GM19025 (cell line): ENCODE results near the gene OR11G2.
"Not testable (repeated sequence)": the region's sequence is repeated elsewhere in the genome, so short reads cannot be mapped to it uniquely, and the experiment has no call there.

Source experiments
- ATAC-seq: cut with Tn5 transposase; IDR thresholded peaks from one replicate; pipeline ENCODE4 v1.9.1; 2021; ENCODE audit warnings: mild to moderate bottlenecking, low read depth, moderate library complexity; ENCODE audit not compliant: unreplicated experiment

Gene OR11G2, protein sequence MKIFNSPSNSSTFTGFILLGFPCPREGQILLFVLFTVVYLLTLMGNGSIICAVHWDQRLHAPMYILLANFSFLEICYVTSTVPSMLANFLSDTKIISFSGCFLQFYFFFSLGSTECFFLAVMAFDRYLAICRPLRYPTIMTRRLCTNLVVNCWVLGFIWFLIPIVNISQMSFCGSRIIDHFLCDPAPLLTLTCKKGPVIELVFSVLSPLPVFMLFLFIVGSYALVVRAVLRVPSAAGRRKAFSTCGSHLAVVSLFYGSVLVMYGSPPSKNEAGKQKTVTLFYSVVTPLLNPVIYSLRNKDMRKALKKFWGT

DNA sequence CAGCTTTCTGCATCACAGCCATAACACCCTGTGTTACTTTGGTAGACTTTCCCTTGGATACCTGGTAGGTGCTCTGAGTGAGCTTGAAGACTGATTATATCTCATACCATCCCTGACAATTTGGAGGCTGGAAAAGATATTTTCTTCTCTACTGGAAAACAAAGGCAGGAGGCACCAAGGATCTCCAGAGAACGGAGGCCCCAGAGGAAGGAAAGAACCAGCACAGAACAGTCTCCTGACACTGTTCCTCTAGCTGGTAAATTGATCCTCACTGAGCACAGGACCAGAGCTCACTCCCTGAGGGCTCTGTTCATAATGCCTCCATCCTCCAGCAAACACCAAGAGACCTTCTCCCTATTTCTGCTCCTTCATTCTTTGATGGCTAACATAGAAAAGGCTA is at the start of gene OR11G2:
Gene OR11G2 (plus strand): TSS at position 301 of the 400 bp plus-strand sequence. CDS start 6,542 bp downstream, outside the sequence.
- no peak for ATAC-seq

DNA sequence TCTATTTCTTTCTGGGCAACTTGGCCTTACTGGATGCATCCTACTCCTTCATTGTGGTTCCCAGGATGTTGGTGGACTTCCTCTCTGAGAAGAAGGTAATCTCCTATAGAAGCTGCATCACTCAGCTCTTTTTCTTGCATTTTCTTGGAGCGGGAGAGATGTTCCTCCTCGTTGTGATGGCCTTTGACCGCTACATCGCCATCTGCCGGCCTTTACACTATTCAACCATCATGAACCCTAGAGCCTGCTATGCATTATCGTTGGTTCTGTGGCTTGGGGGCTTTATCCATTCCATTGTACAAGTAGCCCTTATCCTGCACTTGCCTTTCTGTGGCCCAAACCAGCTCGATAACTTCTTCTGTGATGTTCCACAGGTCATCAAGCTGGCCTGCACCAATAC is 46.8 kb upstream of the OR11G2 start:
- ATAC-seq: no peak

DNA sequence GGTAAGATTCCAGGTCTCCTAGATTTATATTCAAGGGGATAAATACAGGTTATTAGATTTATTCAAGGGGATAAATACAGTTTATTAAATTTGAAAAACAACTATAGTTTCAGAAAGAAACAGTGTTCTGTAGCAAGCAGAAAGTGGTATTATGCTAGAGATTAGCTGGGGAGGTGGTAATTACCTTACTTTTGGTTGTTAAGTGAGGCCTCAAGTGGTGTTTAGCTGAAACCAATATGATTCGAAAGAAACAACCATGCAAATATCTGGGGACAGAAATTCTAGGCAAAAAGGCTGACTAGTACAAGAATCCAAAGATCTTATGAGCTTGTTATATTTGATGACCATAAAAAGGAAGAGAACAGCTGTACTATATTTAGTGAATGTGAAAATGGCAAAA is 45.9 kb upstream of the OR11G2 start:
- ATAC-seq: no peak

DNA sequence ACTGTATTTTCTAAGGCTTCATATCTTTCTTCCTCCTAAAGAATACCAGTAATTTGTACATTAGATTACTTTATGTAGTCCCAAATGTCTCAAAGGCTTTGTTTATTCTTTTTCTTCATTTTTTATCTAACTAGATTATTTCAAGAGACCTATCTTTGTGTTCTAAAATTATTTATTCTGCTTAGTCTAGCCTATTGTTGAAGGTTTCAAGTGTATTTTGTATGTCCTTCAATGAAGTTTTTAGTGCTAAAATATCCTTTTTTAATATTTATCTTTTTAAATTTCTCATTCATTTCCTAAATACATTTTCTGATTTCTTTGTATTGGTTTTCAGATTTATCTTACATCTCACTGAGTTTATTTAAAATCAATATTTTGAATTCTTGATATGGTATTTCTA is 26.2 kb upstream of the OR11G2 start:
- ATAC-seq: no peak

DNA sequence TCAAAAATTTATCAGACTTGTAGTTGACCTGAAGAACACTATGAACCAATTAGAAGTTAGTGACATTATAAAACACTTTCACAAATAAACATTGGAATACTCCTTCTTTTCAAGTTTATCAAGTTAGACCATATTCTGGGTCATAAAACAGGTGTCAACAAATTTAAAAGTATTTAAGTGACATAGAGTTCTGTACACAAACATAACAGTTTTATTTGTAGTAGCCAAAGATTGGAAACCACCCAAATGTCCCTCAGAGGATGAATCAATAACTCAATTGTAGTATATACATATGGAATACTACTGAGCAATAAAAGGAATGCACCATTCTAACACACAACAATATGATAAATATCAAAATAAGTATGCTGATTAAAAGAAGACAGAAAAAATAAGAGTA is 23.6 kb upstream of the OR11G2 start:
- ATAC-seq: no peak

DNA sequence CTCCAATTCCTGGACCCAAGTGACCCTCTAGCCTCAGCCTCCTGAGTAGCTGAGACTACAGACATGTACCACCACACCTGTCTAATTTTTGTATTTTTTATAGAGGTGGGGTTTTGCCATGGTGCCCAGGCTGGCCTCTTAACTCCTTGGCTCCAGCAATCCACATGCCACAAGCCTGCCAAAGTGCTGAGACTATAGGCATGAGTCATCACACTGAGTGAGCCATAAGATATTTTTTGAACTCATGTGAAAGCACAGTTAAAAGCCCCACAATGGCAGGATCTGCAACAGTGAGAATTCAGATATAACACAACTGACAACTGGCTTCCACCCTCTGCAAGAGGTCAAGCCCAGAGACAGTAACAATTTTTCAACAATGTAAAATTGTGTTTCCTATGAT is 20.8 kb upstream of the OR11G2 start:
- not testable (repeated sequence) for ATAC-seq

DNA sequence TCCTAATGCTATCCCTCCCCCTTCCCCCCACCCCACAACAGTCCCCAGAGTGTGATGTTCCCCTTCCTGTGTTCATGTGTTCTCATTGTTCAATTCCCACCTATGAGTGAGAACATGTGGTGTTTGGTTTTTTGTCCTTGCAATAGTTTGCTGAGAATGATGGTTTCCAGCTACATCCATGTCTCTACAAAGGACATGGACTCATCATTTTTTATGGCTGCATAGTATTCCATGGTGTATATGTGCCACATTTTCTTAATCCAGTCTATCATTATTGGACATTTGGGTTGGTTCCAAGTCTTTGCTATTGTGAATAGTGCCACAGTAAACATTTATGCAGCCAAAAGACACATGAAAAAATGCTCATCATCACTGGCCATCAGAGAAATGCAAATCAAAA is 16.5 kb upstream of the OR11G2 start:
- ATAC-seq: not testable (repeated sequence)

DNA sequence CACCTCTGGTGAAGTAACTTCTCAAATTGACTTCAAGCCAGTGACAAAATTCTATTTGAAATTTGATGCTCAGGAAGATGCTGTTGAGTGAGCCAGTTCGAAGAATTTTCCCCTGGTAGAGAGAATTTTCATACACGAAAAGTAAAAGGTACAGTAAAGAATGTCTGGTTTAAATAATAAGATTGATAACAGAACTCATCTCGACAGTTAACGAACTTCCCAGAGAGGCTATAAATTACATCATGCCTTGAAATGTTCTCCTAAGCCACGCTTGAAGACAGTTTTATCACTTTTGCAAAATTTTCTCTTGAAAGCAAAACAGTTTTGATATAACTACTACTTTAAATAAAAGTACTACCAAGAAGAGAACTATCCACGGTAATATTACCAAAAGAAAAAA is 14.4 kb upstream of the OR11G2 start:
- no peak for ATAC-seq

DNA sequence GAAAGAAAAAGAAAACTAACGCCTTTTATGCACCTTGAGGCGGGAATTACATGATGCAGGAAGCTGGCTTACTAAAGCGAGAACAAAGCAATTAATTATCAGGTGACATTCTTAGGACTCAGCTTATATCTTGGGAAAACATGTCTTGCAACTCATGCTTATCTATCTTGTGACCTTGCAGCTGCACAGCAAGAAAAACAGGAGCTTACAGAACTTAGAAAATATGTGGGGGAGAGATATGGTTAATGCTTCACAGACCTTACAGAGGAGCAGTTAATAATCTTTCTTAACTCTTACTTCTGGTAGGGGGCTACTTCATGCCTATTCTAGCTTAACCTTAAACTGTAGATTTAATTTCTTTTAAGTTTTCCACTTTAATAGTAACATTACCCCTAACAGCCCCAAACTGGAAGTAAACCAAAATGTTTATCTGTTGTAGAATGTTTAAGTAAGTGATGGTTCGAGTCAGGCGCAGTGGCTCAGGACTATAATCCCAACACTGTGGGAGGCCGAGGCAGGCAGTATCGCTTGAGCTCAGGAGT is 13.2 kb upstream of the OR11G2 start:
- ATAC-seq: no peak

DNA sequence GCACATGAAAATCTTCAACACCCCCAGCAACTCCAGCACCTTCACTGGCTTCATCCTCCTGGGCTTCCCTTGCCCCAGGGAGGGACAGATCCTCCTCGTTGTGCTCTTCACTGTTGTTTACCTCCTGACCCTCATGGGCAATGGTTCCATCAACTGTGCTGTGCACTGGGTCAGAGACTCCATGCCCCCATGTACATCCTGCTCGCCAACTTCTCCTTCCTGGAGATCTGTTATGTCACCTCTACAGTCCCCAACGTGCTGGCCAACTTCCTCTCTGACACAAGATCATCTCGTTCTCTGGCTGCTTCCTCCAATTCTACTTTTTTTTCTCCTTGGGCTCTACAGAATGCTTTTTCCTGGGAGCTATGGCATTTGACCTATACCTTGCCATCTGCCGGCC is 11.5 kb upstream of the OR11G2 start:
- no peak for ATAC-seq

DNA sequence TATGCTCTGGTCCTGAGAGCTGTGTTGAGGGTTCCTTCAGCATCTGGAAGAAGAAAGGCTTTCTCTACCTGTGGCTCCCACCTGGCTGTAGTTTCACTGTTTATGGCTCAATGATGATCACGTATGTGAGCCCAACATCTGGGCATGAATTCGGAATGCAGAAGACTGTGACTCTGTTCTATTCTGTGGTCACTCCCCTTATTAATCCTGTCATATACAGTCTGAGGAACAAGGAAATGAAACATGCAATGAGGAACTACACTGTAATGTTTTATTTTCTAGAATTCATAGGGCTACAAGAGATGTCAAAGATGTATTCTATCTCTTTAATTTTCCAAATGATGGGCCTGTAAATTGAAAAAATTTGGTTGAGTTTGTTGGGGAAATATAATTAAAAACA is 10.8 kb upstream of the OR11G2 start:
- ATAC-seq: no peak

DNA sequence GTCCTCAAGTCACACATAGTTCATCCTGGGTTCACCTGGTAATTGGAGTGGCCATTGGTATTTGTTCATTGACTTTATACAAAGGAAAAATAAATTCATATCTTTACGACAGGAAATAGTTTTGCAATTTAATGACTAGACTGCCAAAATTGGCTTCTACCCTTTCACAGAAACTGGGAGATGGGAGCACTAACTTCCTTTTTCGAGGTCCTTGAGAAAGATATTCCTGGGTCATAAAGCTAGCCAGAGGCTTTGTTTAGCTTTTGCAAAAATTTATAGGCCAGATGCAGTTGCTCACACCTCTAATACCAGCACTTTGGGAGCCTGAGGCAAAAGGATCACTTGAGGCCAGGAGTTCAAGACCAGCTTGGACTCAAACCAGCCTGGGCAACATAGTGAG is 10.2 kb upstream of the OR11G2 start:
- ATAC-seq: no peak

DNA sequence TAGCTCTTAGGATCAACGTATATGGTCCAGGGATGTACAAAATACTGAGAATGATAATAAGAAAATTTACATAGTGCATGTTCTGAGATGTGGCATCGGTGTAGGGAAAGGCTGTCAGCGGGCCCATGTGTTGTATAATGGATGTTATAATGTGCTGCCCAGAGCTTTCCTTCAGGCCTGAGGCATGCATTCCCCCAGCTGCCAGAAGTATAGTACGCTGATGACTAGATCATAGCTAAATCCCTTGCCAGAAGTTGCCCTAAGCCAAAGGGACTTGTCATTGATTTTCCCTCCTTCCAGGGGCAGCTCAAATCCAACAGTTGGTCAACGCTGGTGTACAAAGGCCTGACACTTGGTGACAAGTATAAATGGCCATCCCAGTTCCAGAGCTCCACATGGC is 6.5 kb upstream of the OR11G2 start:
- ATAC-seq: no peak

DNA sequence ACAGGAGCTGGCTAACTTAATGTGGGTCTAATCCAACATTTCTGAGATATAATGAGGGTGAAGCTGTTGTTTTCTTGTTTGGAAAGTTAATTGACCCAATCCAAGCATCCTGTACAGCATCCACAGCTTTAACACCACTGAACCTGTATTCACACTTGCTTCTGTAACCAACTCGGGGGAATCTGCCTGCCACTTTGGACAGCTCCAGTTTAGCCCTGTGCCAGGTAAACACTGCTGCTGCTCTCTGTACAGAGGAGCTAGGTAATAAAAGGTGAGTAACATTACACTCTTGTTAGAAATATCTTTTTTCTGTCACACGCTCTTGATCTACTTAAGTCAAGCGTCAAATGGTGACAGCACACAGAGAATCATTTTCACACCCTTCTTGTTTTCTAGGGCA is 700 bp downstream of the OR11G2 start:
- ATAC-seq: no peak

DNA sequence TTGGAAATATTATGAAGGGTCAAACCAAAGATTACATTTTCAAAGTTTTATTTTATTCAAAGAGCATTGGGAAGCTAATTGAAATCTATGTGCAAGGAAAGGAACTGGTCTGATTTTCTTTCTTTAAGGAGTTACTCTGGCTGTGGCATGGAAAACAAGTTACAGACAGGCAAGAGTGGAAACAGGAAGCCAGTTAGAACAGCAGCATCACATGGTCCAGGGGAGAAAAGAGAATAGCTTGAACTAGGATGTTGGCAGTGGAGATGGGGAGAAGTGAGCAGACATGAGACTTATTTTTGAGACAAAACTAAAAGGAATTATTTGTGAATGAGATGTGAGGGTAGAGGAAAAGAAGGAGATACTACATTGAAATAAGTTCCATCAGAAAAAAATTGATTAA is 3.4 kb downstream of the OR11G2 start:
- no peak for ATAC-seq

DNA sequence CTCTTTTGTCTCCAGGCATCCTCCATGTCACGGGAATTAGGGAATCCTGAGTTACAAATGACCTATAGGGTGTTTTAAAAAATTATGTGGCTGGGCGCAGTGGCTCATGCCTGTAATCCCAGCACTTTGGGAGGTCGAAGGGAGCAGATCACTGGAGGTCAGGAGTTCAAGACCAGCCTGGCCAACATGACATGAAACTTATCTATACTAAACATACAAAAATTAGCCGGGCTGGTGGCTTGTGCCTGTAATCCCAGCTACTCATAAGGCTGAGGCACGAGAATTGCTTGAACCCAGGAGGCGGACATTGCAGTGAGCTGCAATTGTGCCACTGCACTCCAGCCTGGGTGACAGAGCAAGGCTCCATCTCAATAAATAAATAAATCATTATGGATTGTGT is 4.5 kb downstream of the OR11G2 start:
- ATAC-seq: not testable (repeated sequence)

DNA sequence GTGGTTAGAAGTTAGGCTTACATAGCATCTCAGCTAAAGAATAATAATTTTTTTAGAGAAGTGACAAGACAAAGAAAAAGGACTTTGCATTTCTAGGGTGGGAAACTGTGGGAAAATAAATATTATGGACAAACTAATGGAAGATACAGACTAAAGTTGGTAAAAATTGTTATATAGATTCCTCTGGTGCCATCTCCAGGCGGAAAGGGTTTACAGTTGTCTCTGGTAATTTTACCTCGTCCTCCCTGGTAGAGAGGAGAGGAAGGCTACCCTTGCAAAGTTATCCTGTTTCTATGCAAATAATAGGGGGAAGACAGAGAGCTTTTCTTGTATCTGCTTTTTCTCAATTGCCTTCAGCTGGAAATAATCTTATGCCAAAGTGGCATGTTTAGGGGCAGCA is 5.2 kb downstream of the OR11G2 start:
- ATAC-seq: no peak

DNA sequence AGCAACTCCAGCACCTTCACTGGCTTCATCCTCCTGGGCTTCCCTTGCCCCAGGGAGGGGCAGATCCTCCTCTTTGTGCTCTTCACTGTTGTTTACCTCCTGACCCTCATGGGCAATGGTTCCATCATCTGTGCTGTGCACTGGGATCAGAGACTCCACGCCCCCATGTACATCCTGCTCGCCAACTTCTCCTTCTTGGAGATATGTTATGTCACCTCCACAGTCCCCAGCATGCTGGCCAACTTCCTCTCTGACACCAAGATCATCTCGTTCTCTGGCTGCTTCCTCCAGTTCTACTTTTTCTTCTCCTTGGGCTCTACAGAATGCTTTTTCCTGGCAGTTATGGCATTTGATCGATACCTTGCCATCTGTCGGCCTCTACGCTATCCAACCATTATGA is 6.8 kb downstream of the OR11G2 start:
- ATAC-seq: no peak

DNA sequence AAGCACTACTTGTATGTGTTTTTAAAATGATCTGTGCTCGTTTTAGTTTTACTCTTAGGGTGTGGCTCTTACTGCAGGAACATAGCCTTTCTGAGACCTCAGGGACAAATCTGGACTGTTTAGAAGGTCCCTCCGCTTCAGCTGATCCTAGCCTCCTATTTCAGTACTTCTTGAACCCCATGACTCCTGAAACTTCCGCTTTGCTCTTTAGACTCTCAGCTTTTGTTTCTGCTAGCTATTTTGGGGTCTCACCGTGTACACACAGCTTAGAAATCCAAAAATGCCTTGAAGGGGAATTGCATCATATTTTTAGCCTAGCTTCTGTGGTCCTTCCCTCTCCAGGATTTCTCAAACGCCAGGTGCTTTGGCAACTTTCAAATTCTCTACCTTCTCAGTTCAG is 8.3 kb downstream of the OR11G2 start:
- no peak for ATAC-seq

DNA sequence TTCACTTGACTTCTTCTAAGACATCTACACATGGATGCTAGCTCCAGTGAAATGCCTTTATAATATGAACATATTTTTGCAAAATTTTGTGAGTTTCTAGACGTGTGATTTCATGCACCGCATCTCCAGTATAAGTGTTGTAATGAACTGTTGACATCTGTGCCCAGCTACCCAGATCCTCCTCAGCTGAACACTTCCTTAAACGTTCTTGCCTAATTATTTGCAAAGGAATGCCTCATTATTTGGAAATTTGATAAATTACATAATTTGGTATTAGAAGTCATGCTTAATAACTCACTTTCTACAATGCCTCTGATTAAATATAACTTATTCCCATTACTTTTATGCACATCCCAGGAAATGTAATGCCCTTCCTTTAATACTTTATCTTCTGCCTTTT is 14.0 kb downstream of the OR11G2 start:
- no peak for ATAC-seq

DNA sequence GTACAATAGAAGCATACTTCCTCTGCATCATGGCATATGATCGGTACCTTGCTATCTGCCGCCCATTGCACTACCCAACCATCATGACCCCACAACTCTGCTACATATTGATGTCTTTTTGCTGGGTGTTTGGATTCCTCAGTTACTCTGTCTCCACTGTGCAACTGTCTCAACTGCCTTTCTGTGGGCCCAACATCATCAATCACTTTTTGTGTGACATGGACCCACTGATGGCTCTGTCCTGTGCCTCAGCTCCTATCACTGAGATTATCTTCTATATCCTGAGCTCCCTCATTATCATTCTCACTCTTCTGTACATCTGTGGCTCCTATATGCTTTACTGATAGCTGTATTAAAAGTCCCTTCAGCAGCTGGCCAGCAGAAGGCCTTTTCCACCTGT is 18.9 kb downstream of the OR11G2 start:
- no peak for ATAC-seq

DNA sequence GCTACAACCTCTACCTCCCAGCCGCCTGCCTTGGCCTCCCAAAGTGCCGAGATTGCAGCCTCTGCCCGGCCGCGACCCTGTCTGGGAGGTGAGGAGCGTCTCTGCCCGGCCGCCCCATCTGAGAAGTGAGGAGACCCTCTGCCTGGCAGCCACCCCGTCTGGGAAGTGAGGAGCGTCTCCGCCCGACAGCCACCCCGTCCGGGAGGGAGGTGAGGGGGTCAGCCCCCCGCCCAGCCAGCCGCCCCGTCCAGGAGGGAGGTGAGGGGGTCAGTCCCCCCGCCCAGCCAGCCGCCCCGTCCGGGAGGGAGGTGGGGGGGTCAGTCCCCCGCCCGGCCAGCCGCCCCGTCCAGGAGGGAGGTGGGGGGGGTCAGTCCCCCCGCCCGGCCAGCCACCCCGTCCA is 21.7 kb downstream of the OR11G2 start:
- ATAC-seq: not testable (repeated sequence)

DNA sequence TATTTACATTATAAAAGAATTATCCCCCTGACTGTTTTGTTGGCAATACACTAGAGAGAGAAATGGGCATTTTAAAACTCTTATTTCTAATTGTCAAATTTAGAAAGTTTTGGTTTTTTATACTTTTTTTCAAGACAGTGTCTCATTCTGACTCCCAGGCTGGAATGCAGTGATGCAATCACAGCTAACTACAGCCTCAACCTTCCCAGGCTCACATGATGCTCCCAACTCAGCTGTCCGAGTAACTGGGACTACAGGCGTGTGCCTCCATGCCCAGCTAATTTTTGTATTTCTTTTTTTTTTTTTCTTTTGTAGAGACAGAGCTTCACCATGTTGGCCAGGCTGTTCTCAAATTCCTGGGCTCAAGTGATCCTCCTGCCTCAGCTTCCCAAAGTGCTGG is 24.5 kb downstream of the OR11G2 start:
- no peak for ATAC-seq
